HG03280 (cell line): ENCODE results near the gene HRK.
"Not testable (repeated sequence)": the region's sequence is repeated elsewhere in the genome, so short reads cannot be mapped to it uniquely, and the experiment has no call there.

Experiments used
- ATAC-seq: cut with Tn5 transposase; IDR thresholded peaks from one replicate; pipeline ENCODE4 v1.9.1; 2021; ENCODE audit warnings: mild to moderate bottlenecking, moderate library complexity; ENCODE audit not compliant: unreplicated experiment

Gene HRK

DNA sequence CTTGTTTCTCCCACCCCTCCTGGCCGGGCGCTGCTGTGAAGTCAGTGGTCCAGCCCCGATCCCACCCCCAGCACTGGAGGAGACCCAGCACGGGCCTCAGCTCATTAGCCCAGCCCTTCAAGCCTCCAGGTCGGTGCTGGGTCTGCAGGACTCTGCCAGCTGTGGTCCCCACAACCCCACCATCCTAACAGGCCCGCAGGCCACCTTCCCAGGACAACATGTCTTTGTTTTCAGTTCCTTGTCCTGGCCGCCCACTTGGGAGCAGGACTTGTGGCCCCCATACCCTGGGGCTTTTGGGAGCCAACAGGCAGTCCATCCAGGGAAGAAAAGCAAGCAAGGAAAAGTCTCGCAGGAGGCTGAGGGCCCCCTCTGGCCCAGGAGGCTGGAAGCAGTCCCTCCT is 60.0 kb downstream of the HRK start:
- ATAC-seq, result no peak

DNA sequence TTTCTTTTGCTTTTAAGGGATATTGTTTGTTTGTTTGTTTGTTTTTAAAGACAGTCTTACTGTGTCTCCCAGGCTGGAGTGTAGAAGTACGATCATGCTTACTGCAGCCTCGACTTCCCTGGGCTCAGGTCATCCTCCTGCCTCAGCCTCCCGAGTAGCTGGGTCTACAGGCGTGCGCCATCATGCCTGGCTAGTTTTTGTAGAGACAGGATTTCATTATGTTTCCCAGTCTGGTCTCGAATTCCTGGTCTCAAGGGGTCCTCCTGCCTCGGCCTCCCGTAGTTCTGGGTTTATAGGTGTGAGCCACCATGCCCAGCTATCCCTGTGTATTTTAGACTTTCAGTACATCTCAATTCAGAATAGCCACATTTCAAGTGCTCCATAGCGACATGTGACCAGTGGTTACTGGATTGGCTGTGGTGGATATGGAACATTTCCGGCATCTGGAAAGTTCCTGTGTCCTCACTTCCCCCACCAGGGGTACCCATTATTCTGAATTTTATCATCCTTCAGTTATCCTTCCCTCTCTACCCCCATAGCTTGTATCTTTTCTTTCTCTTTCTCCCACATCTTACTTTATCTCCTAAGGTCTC is 61.1 kb downstream of the HRK start:
- no peak for ATAC-seq

DNA sequence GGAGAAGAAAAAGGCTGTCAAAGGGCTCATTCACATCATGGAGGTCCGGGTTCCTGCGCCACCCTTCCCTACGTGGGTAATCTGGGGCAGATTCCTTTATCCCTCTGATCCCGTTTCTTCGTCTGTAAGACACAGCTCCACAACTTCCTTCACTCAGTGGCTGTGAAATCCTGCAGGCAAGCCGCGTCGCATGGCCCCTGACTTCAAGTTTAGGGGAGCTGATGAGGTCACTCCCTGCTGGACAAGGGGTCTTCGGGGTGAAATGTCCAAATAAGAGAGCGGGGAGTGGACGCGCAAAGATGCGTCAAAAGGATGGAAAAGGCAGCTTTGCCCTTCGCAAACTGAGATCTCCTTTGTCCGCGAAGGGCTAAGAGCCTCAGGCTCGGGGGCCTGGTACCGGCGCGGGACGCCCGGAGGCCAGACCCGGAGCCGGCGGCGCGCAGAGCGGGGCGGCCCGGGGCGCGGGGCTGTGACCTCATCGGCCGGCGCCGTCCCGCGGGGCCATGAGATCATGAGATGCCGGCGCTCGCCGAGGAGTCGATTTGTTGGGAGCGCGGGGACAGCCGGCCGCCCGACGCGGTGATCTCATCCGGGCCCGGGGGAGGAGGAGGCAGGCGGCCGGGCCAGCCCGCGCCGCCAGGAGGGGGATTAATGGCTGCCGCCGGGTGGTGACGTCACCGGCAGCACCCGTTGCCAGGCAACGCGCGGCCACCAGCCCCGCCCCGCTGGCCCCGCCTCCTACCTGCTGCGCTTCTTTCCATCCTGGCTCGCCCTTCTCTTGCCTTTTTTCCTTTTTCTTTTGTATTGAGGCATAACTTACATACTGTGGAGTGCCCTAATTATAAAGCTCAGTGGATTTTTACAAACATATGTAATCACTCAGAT is 62.1 kb downstream of the HRK start:
- ATAC-seq, result peak; percentile 92

DNA sequence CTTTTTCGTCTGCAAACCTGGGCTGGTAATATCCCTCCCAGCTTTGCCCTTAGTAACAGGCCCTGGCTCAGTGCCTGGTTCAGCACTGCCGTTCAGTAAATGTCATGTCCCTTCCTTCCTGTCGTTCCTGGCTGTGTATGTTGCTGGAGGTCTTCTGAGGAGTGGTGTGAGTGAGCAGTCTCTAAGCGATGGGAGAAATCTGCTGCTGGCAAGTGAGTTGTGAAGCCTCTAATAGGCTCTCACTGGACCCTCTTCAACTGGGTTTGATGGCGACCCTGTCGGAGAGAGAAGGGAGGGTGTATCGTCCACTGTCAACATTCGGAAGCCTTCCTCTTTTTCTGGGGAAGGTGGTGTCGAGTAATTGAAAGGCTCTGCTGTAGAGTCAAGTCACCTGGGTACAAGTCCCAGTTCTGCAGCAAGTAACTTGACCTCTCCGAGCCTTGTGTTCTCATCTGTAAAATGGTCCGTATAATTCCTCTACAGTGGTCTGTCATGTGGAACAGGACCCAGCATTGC is 62.8 kb downstream of the HRK start:
- no peak for ATAC-seq

DNA sequence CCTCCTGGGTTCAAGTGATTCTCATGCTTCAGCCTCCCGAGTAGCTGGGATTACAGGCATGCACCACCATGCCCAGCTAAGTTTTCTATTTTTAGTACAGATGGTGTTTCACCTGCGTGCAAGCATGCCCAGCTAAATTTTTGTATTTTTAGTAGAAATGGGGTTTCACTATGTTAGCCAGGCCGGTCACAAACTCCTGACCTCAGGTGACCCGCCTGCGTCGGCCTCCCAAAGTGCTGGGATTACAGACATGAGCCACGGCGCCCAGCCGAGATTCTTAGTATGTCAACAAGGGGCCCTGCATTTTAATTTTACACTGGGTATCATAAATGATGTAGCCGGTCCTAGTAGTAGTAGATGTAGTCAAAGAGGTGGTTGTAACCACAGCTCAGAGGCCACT is 66.5 kb downstream of the HRK start:
- ATAC-seq, result not testable (repeated sequence)

DNA sequence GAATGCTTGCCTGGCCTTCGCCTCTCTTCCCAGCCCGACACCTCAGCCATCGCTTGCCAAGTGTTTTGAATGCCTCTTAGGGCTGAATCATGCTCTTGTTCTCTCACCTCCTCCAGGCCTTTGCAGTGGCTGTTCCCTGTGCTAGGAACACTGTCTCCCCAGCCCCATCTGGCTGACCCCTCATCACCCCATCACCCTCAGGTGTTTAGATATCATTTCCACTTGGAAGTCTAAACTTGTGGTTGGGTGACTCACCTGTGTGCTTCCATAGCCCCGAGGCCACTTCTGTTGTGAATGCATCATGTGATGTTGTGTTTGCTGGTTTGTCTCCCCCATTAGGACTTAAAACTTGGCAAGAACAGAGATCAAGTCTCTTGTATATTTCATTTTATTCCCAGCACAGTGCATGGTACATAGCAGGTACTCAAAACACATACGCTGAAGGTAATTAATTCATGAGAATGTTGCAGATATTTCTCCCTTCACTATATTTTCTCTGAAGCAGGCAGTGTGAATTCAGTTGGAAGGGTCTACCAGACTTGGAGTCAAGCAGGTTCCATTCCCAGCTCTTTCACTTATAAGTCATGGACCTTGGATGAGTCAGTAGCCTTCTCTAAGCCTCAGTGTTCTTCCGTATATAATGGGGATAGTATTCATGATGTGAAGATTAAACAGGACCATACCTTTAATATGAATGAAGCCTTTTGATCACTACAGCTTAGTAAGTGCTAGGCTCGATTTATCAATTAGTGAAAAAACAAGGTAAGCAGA is 67.8 kb downstream of the HRK start:
- no peak for ATAC-seq

DNA sequence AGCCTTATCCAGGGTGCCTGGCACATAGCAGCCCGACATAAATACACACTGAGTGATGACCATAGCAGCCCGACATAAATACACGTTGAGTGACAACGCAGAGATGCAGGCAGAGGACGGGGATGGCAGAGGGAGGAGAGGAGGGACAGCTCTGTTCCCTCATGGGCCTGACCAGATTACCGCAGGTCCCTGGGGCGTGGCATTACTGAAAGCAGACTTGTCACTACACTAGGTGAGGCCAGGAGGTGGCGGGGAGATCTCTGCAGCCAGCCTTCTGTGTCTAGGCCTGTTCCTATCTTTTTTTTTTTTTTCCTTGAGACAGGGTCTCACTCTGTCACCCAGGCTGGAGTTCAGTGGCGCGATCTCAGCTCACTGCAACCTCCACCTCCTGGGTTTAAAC is 69.0 kb downstream of the HRK start:
- no peak for ATAC-seq

DNA sequence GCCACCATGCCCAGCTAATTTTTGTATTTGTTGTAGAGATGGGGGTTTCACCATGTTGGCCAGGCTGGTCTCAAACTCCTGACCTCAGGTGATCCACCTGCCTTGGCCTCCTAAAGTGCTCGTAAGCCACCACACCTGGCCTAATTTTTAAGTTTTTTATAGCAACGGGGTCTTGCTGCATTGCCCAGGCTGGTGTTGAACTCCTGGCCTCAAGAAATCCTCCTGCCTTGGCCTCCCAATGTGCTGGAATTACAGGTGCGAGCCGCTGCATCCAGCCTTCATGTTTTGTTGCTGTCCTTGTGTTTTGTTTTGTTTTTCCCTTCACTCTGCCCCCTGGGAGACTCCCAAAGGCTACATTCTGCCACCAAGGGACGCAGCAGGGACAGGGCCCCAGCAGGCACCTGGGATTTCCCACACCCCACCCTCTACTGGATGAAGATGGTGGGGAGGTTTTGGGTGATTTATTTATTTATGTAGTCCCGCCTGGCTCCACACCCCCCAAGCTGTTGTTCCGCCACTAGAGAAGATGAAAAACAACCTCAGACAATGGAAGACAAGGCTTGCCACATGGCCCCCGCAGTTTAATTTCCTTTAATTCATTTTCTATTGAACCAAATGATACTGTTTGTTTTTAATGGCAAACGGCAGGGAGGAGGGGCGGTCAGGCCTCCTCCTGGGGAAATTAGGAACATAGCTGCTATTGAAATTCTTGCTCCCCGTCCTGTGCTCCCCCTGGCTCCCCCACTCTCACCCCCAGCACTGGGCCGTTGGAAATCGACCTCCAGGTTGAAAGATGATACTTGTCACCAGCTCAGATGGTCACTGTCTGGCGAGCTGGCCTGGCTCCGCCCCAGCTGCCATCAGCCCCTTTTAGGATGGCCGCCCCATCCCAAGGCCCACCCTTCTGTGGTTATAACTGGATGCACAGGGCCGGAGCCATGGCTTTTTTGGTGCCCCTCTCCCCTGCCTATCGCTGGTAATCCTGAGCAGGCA is 72.8 kb downstream of the HRK start:
- ATAC-seq, result no peak

DNA sequence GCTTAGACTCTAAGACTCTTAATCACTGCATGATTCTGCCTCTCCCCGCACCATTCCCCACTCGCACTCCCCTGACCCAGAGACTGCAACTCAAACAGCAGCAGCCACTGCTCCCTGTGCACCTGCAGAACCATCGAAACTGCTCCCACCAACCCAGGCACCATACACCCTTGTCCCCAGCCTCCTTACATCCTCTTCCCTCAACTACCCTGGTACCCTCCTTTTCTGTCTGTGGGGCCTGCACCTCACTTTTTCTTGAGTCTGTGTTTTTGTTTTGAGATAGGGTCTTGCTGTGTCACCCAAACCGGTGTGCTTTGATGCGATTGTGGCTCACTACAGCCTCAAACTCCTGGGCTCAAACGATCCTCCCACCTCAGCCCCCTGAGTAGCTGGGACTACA is 73.7 kb downstream of the HRK start:
- ATAC-seq, result no peak

DNA sequence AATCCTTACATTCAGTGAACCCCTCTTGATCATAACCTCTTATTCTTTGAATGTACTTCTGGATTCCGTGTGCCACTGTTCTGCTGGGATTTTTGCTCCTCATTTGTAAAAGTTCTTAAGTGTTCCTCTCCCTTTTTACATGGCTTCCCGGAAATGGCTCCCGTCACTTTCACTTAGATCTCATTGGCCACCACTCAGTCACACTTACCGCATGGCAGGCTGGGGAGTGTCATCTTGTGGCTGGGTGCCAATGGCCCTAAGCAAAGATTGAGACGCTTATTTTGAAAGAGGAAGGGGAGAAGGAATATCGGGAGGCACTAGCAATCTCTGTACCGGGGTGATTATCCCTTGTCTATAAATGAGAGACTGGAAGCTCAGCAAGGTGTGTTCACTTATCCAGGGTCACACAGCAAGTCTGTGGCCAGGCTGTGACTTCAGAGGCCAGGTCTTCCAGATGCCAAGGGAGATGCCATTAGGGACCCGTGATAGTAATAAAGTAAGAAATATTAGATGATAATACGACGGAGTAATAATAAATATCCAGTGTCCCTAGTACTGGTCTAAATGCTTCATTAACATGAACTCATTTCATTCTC is 74.3 kb downstream of the HRK start:
- ATAC-seq, result no peak
